T-helper 1 cell (primary cell): ENCODE data around the gene EFCAB6.
A peak's percentile ranks its signal among the peaks of the same experiment; 100 is the strongest.

Experiments used
- DNase-seq, 5 donors: peaks; one replicate each; pipeline ENCODE4 v3.0.0-alpha.2; 2012 to 2020
- total RNA-seq, 4 donors: gene quantifications; one replicate each; lab custom pipeline; 2026; lab: John Stamatoyannopoulos, UW

The EFCAB6 gene, protein sequence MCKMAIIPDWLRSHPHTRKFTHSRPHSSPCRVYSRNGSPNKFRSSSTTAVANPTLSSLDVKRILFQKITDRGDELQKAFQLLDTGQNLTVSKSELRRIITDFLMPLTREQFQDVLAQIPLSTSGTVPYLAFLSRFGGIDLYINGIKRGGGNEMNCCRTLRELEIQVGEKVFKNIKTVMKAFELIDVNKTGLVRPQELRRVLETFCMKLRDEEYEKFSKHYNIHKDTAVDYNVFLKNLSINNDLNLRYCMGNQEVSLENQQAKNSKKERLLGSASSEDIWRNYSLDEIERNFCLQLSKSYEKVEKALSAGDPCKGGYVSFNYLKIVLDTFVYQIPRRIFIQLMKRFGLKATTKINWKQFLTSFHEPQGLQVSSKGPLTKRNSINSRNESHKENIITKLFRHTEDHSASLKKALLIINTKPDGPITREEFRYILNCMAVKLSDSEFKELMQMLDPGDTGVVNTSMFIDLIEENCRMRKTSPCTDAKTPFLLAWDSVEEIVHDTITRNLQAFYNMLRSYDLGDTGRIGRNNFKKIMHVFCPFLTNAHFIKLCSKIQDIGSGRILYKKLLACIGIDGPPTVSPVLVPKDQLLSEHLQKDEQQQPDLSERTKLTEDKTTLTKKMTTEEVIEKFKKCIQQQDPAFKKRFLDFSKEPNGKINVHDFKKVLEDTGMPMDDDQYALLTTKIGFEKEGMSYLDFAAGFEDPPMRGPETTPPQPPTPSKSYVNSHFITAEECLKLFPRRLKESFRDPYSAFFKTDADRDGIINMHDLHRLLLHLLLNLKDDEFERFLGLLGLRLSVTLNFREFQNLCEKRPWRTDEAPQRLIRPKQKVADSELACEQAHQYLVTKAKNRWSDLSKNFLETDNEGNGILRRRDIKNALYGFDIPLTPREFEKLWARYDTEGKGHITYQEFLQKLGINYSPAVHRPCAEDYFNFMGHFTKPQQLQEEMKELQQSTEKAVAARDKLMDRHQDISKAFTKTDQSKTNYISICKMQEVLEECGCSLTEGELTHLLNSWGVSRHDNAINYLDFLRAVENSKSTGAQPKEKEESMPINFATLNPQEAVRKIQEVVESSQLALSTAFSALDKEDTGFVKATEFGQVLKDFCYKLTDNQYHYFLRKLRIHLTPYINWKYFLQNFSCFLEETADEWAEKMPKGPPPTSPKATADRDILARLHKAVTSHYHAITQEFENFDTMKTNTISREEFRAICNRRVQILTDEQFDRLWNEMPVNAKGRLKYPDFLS (N-terminal part only)
- total RNA-seq, result 0.12 to 1.3 (median 0.57) reads per million in 4 donors

DNA sequence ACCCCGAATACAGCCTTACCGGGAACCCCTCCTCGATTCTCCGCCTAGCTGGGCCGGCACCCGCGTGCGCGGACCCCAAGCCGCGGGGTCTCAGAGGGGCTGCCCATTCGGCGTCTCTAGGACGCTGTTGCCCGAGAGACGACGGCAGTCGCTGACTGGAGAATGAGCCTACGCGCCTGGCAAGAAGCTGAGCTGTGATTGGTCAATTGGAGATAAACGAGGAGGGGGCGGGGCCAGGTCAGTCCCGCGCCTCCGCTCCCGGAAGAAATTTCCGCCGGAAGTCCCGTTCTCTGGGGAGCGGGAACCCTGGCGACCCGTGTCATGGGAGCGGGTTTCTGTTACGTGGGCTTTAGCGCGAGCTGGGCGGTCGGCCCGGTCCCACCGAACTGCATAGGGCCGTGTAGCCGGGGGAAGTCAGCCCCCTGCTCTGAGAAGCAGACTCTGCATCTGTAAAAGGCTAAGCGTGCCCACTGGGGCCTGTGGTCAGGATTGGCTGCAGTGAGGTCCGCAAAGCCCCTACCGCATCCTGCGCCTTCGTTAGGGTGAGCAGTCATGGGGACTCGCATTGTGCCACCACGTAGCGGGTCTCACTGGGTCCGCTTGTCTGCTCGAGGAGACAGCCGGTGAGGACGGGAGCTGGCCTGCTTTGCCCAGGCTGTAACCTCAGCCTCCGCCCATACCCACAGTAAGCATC lies at the start of gene EFCAB6:
Gene EFCAB6, minus strand, starts transcription at position 157 of the 694 bp plus-strand sequence. CDS start 29,987 bp downstream, outside the sequence.
- peak; percentile 78 to 90 (median 85) for DNase-seq

DNA sequence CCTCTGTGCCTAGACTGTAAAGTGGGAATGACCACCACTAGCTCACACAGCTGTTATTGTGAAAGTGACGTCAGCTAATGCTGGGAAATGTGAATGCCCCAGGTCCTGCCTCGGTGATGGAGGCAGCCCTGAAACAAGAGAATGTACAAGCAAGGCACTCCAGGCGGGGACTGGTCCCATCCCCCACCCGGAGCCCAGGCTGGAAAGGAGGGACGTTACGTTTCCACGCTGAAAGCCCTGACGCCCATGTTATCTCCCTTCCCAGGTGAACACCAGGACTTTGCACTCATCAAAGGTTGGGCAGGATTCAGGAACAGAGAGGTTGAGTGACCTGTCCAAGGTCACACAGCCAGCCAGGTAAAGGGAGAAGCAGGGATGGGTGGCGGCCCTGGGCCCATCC lies 49.4 kb upstream of the EFCAB6 start:
- DNase-seq, result no peak

DNA sequence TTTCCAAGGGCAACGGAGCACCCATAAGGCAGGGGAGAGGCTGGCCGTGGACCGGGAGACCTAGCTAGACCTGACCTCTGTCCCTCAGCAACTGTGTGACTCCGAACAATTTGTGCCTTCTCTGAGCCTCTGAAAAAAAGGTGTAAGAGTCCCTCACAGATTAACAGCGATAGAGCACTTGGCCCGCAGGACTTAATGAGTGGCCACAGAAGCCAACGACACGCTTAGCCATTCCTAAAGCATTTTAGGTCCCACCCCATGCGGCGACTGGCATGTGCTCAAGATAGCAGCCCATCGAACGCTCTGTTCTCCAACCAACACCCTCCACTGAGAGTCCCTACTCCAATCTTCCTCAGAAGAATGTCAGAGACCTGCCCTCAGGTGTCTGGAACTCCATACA lies 48.7 kb upstream of the EFCAB6 start:
- DNase-seq, result no peak

DNA sequence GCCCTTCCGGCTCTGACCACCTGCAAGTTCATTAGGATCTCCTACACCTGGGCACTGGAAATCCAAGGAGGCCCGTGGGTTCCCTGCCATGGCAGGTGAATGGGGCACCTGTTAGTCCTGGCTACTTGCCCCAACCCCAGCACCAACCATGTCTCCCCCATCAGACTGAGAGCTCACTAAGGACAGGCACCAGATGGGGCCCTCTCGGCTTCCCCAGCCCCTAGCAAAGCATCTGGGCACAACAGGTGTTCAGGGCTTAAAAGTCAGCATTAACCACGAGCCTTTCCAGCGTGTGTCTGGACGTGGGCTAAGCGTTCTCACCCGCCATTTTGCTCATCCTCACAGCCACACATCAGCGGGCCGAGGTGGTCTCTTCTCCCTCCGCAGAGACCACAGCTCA lies 48.0 kb upstream of the EFCAB6 start:
- no peak for DNase-seq

DNA sequence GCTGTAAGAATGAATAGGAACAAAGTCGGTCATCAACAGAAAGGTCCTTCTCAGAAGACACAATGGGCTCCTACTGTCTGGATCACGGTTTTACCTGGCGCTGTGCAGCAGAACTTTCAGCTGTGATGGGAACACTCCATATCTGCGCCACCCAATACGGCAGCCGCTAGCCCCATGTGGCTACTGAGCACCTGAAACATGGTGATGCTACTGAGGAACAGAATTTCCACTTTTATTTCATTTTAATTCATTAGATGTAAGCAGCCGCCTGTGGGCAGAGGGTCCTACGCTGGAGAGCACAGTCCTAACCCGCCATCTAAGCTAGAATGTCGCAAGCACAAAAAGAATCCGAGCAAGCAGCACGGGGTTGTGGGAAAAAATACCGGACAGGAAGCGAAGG lies 47.5 kb upstream of the EFCAB6 start:
- no peak for DNase-seq

DNA sequence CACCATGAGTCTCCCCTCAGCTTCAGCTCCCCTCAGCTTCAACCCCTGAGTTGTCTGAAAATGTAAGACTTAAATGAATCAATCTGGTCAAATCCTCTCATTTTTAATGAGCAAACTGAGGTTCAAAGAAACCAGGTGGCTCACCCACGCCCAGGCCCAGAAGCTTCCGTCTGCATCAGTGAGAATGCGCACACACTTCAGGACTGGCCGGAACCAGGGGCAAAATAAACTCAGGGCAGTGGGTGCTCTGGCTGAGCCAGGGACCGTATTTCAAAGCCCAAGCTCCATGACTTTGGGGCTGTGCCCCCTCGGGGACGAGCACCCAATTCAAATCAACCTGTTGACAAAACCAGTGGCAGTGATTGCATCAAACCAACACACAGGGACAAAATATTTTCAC lies 47.1 kb upstream of the EFCAB6 start:
- DNase-seq, result no peak

DNA sequence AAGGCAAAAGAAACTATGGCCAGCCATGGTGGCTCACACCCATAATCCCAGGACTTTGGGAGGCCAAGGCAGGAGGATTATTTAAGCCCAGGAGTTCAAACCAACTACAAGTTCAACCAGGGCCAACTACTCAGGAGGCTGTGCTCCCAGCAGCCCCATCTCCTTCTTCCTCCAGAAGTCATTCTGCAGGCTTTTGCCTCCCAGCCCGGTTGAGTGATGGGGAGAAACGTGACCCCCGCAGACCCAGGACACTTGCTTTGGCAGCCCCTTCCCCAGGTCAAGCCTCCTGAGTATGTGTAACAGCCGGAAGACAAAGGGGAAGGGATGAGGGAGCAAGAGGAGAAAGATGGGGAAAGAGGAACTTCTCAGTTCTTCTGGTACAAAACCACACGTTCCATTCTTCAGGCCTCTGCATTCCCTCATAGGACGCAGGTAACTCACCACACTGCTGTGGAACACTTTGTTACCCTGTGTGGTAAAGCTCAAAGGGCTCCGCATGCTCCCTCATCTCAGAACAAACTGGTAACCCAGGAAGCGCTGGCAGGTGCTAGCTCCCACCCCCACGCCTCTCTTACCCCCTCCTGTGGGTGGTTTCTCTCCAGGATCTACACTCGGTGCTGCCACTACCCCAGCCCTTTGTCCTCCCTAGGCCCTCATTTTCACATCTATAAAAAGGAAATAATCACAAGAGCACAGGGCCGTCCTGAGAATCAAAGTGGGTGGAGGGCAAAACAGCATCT lies 46.2 kb upstream of the EFCAB6 start:
- no peak for DNase-seq

DNA sequence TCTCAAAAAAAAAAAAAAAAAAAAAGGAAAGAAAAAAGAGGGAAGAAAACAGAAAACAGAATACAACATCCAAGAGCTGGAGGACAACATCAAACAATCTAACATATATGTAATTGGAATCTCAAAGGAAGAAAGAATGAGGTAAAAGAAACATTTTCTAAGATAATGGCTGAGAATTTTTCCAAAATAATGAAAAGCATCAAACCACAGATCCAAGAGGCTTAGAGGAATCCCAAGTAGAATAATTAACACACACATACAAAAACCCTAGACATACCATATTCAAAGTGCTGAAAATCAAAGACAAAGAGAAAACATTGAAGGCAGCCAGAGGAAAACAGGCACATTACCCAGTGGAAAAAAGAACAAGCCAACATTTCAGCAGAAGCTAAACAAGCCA lies 45.3 kb upstream of the EFCAB6 start:
- no peak for DNase-seq

DNA sequence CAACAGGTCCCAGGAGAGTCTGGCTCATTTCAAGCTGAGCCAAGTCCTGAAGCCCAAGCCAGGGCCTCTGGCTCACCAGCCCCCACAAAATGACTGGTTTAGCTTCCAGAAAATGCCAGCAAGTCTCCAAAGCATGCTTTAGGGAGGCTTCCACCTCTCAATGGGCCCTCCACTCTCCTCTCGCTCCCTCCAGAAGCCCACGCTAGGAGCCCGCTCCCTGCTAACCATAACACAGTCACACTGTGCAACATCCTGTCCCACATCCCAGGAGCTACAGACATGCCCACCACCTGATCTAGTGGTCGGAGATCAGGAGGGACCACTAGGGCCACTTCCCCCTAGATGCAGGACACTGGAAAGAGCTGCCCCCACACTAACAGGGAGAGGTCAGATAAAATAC lies 43.3 kb upstream of the EFCAB6 start:
- no peak for DNase-seq

DNA sequence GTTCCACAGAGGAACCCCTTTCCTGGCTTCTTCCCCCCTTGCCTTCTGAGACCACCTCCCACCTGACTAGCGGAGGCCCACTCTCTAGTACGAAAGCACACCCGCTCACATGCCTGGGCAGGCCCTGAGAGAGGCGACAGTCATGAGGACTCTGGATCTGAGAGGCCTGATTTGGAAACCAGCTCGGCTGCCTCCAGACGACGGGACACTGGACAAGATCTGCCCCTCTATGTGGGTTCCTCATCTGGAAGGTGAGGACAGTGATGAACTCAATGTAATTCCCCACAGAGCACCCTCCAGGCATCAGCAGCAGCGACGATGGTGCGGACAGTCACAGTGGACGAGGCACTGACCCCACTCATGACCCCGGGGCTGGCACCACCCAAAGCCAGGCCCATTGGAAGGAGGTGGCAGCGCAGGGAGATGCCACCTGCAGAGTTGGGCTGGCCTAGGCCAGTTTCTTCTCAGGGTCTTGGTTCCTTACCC lies 42.7 kb upstream of the EFCAB6 start:
- no peak for DNase-seq

DNA sequence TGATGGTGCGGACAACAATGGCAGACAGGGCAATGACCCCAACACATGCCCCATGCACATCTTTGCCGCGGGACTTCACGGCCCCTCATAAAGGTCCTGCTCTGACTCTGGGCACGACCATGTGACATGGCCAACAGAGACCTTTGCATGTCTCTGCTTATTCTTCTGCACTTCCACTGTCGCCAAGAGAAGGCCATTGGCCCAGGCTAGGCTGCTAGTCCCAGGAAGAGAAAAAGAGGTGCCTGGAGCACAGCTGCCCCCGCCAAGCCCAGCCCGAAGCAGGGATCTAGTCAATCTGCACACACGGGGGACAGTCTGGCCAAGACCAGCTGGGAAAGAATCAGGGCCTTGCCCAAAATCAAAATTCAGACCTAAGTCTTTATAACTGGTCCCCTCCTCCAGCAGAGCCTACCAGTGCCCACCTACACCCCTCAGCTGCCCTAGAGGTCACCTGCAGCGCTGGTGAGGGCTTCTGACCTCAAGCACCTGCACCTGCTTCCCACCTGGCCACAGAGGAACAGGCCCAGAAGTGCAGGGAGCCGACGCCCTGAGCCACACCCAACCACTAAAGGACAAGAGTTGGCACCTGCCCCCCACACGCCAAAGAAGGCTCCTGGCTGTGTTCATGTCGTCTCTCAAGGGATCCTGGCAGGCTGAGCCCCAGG lies 42.1 kb upstream of the EFCAB6 start:
- DNase-seq, result no peak

DNA sequence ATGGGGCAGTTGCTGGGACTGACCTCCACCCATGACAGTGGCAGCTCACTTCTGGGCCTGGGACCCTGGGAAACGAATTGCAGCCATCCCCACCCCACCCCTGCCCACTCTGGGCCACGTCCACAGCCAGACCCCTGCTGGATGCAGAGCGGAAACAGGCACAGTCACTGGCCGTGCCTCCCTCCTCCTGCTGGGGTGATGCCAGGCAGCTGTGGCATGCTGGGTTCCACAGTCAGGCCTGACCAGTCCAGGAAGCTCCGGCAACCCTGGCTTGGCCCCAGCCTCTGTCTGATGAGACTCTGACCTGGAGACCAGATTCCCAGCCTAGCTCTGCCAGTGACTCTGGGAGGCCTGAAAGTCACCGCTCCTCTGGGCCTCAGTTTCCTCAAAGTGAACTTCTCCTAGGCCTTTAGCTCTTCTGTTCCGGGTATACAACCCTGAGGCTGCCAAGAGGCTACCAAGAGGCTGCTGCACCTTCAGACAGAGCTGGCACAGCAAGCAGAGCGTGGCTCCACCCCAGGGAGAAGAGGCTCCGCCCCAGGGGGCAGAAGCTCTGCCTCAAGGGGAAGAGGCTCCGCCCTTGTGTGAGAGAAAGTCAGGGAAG lies 41.3 kb upstream of the EFCAB6 start:
- DNase-seq, result no peak

DNA sequence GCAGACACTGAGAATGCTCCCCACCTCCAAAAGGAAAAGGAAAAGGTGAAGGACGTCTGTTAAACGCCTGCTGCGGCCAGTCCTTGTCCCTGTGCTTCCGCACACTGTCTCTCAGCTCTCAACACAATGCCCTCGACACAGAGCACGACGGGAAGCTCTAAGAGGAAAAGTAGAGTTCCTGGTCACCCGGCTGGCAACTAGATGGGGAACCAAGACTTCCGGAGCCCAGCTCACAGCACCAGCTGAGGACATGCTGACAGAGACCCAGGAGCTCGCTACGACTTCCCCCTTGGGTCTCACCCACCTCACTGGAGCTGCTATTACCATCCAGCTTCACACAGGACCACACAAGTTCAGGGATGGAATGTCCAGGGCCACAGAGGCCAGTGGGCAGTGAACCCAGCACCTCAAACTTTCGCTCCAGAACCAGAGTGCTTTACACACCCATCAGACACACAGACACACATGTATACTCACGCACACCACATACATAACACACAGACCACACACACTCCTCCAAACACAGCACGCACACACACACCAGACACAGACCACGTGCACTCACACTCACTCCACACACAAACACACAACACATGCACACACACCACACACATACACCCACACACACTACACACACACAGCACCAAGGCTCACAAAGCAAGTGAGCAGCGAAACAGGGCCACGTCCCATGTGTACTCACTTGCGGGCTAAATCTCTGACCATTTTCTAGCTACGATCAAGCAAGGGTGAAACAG lies 40.6 kb upstream of the EFCAB6 start:
- no peak for DNase-seq

DNA sequence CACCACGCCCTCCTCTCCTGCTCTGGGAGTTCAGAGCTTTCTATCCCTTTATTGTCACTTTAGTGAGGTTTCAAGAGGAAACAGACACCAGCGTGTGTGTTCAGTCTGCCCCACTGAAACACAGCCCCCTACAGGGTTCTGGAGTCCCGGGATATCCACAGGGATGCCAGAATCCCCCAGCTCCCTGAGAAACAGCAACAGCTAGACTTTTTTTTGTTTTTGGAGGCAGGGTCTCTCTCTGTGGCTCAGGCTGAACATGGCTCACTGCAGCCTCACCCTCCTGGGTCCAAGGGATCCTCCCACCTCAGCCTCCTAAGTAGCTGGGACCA lies 39.8 kb upstream of the EFCAB6 start:
- DNase-seq, result no peak

DNA sequence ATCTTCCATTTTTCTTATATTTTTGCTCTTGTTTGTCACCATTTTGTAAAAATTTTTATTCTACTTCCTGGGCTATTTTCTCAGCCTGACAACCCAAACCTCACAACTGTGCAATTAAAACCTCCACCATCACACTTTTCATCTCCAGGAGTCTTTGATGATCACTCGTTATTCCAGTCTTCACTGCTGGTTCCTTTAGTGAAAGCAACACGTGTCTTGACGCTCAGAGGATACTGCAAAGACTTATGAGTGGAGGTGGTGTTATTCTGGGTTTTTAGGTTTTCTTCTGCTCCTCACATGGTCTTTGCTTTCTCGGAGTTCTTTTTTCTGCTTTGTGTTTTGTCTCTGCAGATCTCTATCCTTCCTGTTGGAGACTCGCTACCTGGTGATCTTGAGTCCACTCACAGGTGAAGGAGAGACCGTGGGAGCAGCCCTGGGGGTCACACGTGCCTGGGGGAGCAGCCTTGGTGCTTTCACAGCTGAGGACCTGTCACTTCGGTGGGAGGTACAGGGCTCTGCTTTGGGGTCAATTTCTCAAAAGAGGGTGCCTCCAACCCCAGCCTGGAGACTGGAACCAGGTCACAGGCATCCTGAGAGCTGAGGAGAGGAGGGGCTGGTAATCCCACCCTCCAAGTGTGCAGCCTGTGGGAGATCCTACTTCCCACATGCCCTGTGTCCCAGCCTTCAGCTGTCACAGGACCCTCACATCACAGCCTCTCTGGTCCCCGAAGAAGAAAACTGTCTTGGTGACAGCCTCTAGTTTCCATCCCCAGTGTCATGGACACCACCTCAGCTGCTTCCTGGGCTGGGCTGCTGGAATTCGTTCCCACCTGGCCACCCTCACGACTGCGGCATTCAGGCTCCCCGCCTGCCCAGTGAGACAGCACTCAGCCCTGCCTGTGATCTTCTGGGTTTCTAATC lies 39.2 kb upstream of the EFCAB6 start:
- DNase-seq, result no peak

DNA sequence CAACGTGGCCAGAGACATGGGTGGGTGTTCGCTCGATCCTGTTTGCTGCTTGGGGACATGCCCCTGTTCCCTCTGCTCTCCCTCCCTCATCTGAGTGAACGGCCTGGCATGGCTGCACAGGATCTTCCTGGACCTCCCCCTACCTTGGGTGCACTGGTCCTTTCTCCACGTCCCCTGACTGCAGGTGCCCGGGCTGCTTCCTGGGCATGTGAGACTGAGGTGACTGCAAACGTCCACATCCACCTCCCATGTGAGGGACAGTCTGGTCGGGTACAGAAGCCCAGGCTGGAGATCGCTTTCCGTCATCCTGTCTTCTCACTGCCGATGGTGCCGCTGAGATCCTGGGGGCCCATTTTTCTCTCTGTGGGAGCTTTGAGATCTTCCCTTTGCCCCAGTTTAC lies 38.4 kb upstream of the EFCAB6 start:
- no peak for DNase-seq

DNA sequence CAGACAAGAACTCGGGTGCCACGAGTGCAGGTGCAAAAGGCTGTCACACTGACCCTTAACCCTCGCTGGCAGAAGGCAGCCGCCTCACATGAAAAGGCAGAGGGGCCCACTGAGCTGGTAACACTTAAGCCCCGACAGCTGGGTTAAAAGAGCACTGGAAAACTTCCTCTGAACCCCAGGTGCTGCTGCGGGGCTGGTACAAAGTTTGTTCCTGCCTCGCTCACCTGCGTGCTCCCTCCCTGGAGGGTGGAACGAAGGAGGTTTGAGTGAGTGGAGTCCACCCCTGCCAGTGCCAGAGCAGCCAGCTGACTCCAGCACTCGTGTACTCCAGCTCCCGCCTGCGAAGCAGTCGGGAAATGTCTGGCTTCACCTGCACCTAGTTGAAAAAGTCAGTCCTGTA lies 37.6 kb upstream of the EFCAB6 start:
- no peak for DNase-seq

DNA sequence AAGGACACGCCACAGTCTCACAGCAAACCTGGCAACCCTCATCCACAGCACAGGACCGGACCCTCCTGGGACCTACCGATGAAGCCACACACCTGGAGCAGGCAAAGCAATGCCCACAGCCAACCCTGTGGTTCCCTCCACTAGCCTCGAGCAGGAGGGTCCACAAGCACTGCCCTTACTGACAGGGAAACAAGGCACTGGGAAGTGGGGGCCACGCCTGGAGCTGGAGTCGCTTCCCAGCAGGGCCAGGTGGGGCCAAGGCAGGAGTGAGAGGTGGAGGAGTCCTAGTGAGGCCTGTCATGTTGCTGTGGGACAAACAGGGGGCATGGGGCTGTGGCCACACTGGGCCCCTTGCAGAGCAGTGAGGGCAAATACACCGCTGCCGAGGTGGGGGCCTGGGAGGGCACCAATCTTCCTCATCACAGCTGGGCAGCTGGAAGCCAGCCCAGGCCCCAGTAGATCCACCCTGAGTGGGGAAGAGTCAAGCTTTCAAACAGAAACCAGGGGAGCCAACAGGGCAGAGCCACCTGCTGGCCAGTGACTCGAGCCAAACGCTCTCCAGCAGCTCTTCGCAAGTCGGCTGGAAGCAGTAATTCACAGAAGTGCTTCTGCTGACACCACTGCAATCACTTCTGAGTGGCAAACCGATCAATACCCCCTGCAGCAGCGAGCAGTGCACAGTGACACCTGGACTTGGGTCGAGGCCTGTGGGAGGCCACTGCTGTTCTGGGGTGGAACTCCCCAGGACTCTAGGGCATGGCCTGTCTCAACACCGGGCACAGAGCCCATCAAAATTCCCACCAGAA lies 36.5 kb upstream of the EFCAB6 start:
- DNase-seq, result no peak
